K562 (cell line): ENCODE results near the gene B9D2. TPM values are rescaled to one million over a fixed set of nuclear protein-coding genes. Genes with fewer than 3 reads are reported as not detected.
A peak's percentile ranks its signal among the peaks of the same experiment; 100 is the strongest.

Experiments used
- CC2D1A ChIP-seq: fragments of 450-650 bp; IDR thresholded peaks from 2 replicates; pipeline ENCODE4 v1.6.1; 2017; ENCODE audit warnings: mild to moderate bottlenecking
- CCNT2 ChIP-seq: IDR thresholded peaks from 2 replicates; pipeline ENCODE4 v1.6.1; 2011; ENCODE audit warnings: borderline replicate concordance, low read depth, mild to moderate bottlenecking, moderate library complexity, mixed read lengths, low read length; ENCODE audit not compliant: insufficient read length; ENCODE audit errors: extremely low read depth
- HDAC1 ChIP-seq, 2 experiments: fragments of 450-650 bp; IDR thresholded peaks; 2 replicates each; pipeline ENCODE4 v1.6.1; 2016 to 2017; ENCODE audit warnings: inconsistent platforms in 1 of 2, mild to moderate bottlenecking in 1 of 2, moderate library complexity in 1 of 2
- HNRNPK ChIP-seq: fragments of 200-400 bp; formaldehyde crosslinking; IDR thresholded peaks from one replicate; pipeline ENCODE4 v1.6.1; 2018; ENCODE audit warnings: mild to moderate bottlenecking, low read depth, low read length; ENCODE audit not compliant: poor library complexity, severe bottlenecking
- IFI16 ChIP-seq: fragments of 250-450 bp; sonication (Bioruptor Pico); IDR thresholded peaks from 2 replicates; pipeline ENCODE4 v2.1.2; 2022; ENCODE audit warnings: mild to moderate bottlenecking, inconsistent platforms
- KDM2B ChIP-seq: fragments of 250-450 bp; sonication (Bioruptor Pico); IDR thresholded peaks from 2 replicates; pipeline ENCODE4 v1.8.0; 2021; ENCODE audit warnings: mild to moderate bottlenecking, moderate library complexity
- MCM2 ChIP-seq: fragments of 450-650 bp; IDR thresholded peaks from 2 replicates; pipeline ENCODE4 v1.6.1; 2017; ENCODE audit warnings: low read depth, mild to moderate bottlenecking
- MCM7 ChIP-seq, 2 experiments: fragments of 450-650 bp; IDR thresholded peaks; 2 replicates each; pipeline ENCODE4 v1.6.1; 2016 to 2018
- POLR2H ChIP-seq: IDR thresholded peaks from 2 replicates; pipeline ENCODE4 v1.6.1; 2016; ENCODE audit warnings: missing genetic modification characterization, low read depth, mild to moderate bottlenecking, control low read depth, missing compliant biosample characterization, moderate library complexity
- RBM15 ChIP-seq: fragments of 200-400 bp; formaldehyde crosslinking; IDR thresholded peaks from 2 replicates; pipeline ENCODE4 v1.6.1; 2018; ENCODE audit warnings: mild to moderate bottlenecking, low read length, moderate library complexity; ENCODE audit not compliant: insufficient read depth
- RHOXF2B ChIP-seq: fragments of 250-450 bp; sonication (Bioruptor Pico); conservative IDR thresholded peaks from 2 replicates; pipeline ENCODE4 v1.5.1; 2021
- SAFB2 ChIP-seq: fragments of 200-400 bp; formaldehyde crosslinking; IDR thresholded peaks from 2 replicates; pipeline ENCODE4 v1.6.1; 2018; ENCODE audit warnings: borderline replicate concordance, low read length, low read depth, moderate library complexity; ENCODE audit not compliant: severe bottlenecking
- SMAD1 ChIP-seq: fragments of 150-350 bp; IDR thresholded peaks from 2 replicates; pipeline ENCODE4 v1.6.1; 2014; ENCODE audit warnings: low read length, low read depth; ENCODE audit not compliant: partially characterized antibody
- SRF ChIP-seq, 2 experiments: fragments of 250-450, 450-650 bp in 1 of 2; sonication (Bioruptor Pico) in 1 of 2; sonication (generic) in 1 of 2; formaldehyde crosslinking; IDR thresholded peaks; 2 replicates each; pipeline versions ENCODE4 v1.5.0 to v1.5.1; 2020 to 2022; ENCODE audit warnings: mild to moderate bottlenecking in 1 of 2, missing genetic modification reagents in 1 of 2
- TEAD2 ChIP-seq: fragments of 450-650 bp; IDR thresholded peaks from 2 replicates; pipeline ENCODE4 v1.6.1; 2016; ENCODE audit warnings: missing genetic modification characterization, control low read depth, missing compliant biosample characterization
- ZNF197 ChIP-seq: fragments of 200-800 bp; sonication (Bioruptor generic); IDR thresholded peaks from 2 replicates; pipeline ENCODE4 v1.6.1; 2016; ENCODE audit warnings: low read depth, missing genetic modification characterization, missing compliant biosample characterization
- ZNF436 ChIP-seq: fragments of 250-450, 450-650 bp; sonication (Bioruptor Pico); formaldehyde crosslinking; IDR thresholded peaks from 2 replicates; pipeline ENCODE4 v1.7.0; 2020; ENCODE audit warnings: mild to moderate bottlenecking
- ZNF695 ChIP-seq: fragments of 450-650 bp; formaldehyde crosslinking; IDR thresholded peaks from 2 replicates; pipeline ENCODE4 v1.4.0; 2020; ENCODE audit warnings: mild to moderate bottlenecking, moderate library complexity
- ZSCAN29 ChIP-seq: fragments of 450-650 bp; IDR thresholded peaks from 2 replicates; pipeline ENCODE4 v1.6.1; 2017
- polyA plus RNA-seq, 8 experiments: library from polyadenylated mRNA; depleted of rRNA in 4 of 8; stranded (reverse) in 5 of 8; unstranded in 3 of 8; fragments of >200 nt; fragmentation: Nextera tagmentation in 2 of 8; fragmentation: Illumina TruSeq in 1 of 8; extraction: Ambion mirVana in 2 of 8; extraction: Trizol in 1 of 8; gene quantifications; 2 replicates each; pipeline versions ENCODE4 v1.2.1 to v1.2.3, GENCODE V29; 2011 to 2014; ENCODE audit warnings: inconsistent platforms in 1 of 8, missing spikeins in 1 of 8
- total RNA-seq, 7 experiments: library from RNA; depleted of rRNA in 6 of 7; stranded (reverse); fragments of >200 nt in 6 of 7; fragmentation: Illumina TruSeq in 2 of 7; extraction: Trizol in 2 of 7; gene quantifications; 2 replicates each; pipeline versions ENCODE4 v1.2.1 to v1.2.3, GENCODE V29; 2011 to 2021; ENCODE audit warnings: low replicate concordance in 1 of 7
- TF ChIP-seq, protein P1 (sequence below): fragments of 450-650 bp; formaldehyde crosslinking; IDR thresholded peaks from 2 replicates; pipeline ENCODE4 v1.4.0; 2020; ENCODE audit warnings: mild to moderate bottlenecking, moderate library complexity
- TF ChIP-seq, protein P2 (sequence below): IDR thresholded peaks from 3 replicates; pipeline ENCODE4 v1.6.1; 2011; ENCODE audit warnings: borderline replicate concordance, mild to moderate bottlenecking; ENCODE audit not compliant: insufficient read length, insufficient read depth
- TF ChIP-seq, protein P3 (sequence below), 2 experiments: fragments of 200-800 bp in 1 of 2; sonication (Bioruptor generic) in 1 of 2; sonication (generic) in 1 of 2; formaldehyde crosslinking in 1 of 2; IDR thresholded peaks in 1 of 2; conservative IDR thresholded peaks in 1 of 2; 2 replicates each; pipeline versions ENCODE4 v1.5.0 to v1.6.1; 2016 to 2020; ENCODE audit warnings: missing compliant biosample characterization in 1 of 2, missing genetic modification characterization in 1 of 2, missing genetic modification reagents in 1 of 2
- TF ChIP-seq, protein P4 (sequence below): fragments of 450-650 bp; IDR thresholded peaks from 2 replicates; pipeline ENCODE4 v1.6.1; 2017; ENCODE audit warnings: mild to moderate bottlenecking, moderate library complexity

The B9D2 gene
- total and polyA plus RNA-seq, 9 of the 15 experiments (the other 6 are each of a cell fraction or from before 2014, with no cell fraction given), result 0.83 to 6.9 (median 2.8) TPM

DNA sequence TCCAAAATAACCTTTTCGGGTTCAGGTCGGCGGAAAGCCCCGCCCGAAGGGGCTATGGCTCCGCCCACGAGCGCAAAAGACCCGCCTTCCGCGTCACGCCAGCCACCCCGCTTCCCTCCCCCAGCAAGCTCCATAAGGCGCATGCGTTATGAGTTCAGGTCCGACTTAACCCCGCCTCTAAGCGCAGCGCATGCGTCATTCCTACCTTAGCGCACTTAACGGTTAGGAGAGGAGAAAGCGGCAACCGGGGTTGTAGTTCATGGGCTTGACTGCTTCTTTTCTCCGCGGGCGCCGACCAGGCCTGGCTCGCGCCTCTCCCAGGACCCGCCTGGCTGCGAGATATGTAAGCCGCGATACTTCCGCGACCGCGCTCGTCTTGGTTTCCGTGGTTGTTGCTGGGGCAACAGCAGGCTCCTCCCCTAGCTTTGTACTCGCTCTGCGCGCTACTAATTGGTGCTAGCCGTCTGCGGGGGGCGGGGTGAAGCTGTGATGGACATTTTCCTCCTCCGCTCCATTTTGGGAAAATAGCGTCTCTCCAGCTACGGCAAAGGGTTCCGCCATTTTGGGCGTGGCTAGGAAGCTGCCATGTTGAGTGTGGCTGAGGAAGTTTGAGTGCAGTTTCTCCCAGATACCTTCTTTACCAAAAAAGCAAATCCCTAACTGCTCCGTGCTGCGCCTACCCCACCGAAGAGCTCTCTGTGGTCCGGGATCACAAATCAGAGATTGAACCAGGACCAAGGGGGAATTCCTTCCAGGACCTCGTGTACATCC, at the start of gene B9D2 (continued):
- TF ChIP-seq, protein P1, sequence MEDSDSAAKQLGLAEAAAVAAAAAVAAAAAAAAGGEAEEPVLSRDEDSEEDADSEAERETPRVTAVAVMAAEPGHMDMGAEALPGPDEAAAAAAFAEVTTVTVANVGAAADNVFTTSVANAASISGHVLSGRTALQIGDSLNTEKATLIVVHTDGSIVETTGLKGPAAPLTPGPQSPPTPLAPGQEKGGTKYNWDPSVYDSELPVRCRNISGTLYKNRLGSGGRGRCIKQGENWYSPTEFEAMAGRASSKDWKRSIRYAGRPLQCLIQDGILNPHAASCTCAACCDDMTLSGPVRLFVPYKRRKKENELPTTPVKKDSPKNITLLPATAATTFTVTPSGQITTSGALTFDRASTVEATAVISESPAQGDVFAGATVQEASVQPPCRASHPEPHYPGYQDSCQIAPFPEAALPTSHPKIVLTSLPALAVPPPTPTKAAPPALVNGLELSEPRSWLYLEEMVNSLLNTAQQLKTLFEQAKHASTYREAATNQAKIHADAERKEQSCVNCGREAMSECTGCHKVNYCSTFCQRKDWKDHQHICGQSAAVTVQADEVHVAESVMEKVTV, result no peak
- TF ChIP-seq, protein P2, sequence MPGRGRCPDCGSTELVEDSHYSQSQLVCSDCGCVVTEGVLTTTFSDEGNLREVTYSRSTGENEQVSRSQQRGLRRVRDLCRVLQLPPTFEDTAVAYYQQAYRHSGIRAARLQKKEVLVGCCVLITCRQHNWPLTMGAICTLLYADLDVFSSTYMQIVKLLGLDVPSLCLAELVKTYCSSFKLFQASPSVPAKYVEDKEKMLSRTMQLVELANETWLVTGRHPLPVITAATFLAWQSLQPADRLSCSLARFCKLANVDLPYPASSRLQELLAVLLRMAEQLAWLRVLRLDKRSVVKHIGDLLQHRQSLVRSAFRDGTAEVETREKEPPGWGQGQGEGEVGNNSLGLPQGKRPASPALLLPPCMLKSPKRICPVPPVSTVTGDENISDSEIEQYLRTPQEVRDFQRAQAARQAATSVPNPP, result no peak
- TF ChIP-seq HNRNPK (no peak), ZNF197 (CRISPR knock-in tag) (no peak), CC2D1A (peak; percentile 82), TEAD2 (no peak), ZNF436 (peak; percentile 56; the same call in 1 of the 2 replicates), IFI16 (no peak), HDAC1 (IDR thresholded peaks at IDR 0.05) (no peak), POLR2H (tag) (peak; percentile 82), RBM15 (no peak), SRF (CRISPR knock-in tag; IDR thresholded peaks at IDR 0.05) (peak in 1 of 2 experiments; percentile 89; a peak in 2 of 4 replicates), ZNF695 (CRISPR knock-in tag) (no peak), MCM7 (IDR thresholded peaks at IDR 0.05) (no peak), MCM2 (no peak), RHOXF2B (CRISPR knock-in tag) (no peak), SAFB2 (no peak), ZSCAN29 (no peak), SMAD1 (no peak), KDM2B (CRISPR knock-in tag) (no peak), CCNT2 (peak; percentile 45)
- TF ChIP-seq, protein P3, sequence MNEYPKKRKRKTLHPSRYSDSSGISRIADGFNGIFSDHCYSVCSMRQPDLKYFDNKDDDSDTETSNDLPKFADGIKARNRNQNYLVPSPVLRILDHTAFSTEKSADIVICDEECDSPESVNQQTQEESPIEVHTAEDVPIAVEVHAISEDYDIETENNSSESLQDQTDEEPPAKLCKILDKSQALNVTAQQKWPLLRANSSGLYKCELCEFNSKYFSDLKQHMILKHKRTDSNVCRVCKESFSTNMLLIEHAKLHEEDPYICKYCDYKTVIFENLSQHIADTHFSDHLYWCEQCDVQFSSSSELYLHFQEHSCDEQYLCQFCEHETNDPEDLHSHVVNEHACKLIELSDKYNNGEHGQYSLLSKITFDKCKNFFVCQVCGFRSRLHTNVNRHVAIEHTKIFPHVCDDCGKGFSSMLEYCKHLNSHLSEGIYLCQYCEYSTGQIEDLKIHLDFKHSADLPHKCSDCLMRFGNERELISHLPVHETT (CRISPR knock-in tag; conservative IDR thresholded peaks at IDR 0.05 in 1 of 2, IDR thresholded peaks at IDR 0.05 in 1 of 2), result peak in 1 of 2 experiments; percentile 59; a peak in 1 of 4 replicates
- TF ChIP-seq, protein P4, sequence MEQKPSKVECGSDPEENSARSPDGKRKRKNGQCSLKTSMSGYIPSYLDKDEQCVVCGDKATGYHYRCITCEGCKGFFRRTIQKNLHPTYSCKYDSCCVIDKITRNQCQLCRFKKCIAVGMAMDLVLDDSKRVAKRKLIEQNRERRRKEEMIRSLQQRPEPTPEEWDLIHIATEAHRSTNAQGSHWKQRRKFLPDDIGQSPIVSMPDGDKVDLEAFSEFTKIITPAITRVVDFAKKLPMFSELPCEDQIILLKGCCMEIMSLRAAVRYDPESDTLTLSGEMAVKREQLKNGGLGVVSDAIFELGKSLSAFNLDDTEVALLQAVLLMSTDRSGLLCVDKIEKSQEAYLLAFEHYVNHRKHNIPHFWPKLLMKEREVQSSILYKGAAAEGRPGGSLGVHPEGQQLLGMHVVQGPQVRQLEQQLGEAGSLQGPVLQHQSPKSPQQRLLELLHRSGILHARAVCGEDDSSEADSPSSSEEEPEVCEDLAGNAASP, result no peak
